MG63 (cell line): ENCODE results near the gene CTXND1. TPM values are rescaled to one million over a fixed set of nuclear protein-coding genes. Genes with fewer than 3 reads are reported as not detected.
"Not testable (repeated sequence)": the region's sequence is repeated elsewhere in the genome, so short reads cannot be mapped to it uniquely, and the experiment has no call there.

Experiments used
- DNase-seq: peaks from one replicate; pipeline ENCODE4 v3.0.0-alpha.2; 2020
- H3K27me3 ChIP-seq: fragments of 250-450 bp; sonication (Bioruptor Pico); 2 replicates; pipeline ENCODE4 v1.5.1; 2020; ENCODE audit warnings: mild to moderate bottlenecking, moderate library complexity
- H3K36me3 ChIP-seq: fragments of 250-450 bp; sonication (Bioruptor Pico); 2 replicates; pipeline ENCODE4 v1.5.1; 2020; ENCODE audit warnings: mild to moderate bottlenecking, moderate library complexity
- H3K4me3 ChIP-seq: fragments of 250-450 bp; sonication (Bioruptor Pico); 2 replicates; pipeline ENCODE4 v1.5.1; 2020; ENCODE audit warnings: mild to moderate bottlenecking, moderate library complexity
- H3K9me3 ChIP-seq: fragments of 250-450 bp; sonication (Bioruptor Pico); 2 replicates; pipeline ENCODE4 v1.5.1; 2020; ENCODE audit warnings: mild to moderate bottlenecking, moderate library complexity
- total RNA-seq: library from RNA; depleted of rRNA; stranded (reverse); fragments of >200 nt; shearing (Covaris generic); gene quantifications from 2 replicates; pipeline ENCODE4 v1.2.3, GENCODE V29; 2014; ENCODE audit warnings: low replicate concordance

The CTXND1 gene
- total RNA-seq, 1 experiment from 2014 or later: not detected

DNA sequence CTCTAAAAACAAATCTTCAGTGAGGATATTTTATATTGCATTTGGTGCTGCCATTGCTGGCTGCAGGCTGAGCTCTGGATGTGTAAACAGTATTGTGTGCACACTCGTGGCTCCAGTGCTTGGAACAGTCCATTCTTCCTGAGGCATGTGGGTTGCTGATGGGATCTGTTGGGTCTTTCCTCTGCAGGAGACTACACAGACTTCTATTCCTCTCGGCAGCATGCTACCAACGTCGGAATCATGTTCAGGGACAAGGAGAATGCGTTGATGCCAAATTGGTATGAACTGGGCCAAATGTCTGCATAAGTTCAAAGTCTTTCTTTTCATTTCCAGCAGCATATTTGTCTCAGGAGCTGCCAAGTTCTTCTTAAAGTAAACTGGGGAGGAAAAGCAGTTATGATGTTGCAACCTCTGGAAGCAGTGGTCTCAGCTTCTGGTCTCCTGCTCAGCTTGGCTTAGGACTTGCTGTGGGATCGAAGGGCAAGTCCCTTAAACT lies 89.9 kb downstream of the CTXND1 start:
- Histone ChIP-seq H3K27me3 (no peaks in the 10 kb centered on the region), H3K36me3 (peaks cover 59% of the 10 kb centered on the region), H3K4me3 (no peak overlapping the region), H3K9me3 (no peaks in the 10 kb centered on the region)
- DNase-seq: no peak

GRCh38 chr15:80161468-80162016 lies 90.5 kb downstream of the CTXND1 start:
- Histone ChIP-seq H3K4me3 (no peak overlapping the region), H3K36me3 (peaks cover 61% of the 10 kb centered on the region), H3K9me3 (no peaks in the 10 kb centered on the region), H3K27me3 (no peaks in the 10 kb centered on the region)
- no peak for DNase-seq

DNA sequence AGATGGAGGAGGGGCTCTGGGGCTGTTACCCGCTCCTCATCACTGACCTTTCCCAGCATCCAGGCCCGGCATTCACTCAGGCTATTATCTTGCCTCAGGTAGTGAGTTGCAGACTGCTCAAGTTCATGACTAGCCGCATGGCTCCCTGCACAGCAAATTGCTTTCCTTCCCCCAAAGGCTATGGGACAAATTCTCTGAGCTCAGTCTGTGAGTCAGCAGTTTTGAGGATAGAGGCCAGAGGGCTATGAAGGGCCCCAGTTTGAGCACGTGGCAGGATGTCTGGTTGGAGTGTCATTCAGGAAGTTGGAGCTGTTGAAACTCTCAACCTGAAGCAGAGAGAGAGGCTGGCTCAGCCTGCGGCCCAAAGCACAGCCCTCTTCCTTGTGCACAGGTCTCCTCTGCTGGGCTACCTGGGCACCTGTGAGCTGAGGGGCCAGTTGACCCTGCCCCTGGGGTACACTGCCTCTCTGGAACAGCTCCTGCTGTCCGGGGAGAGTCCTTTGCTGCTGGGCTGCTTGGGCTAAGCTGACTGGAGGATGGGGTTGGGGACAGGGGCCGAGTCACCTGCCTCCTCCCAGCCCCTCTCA lies 91.3 kb downstream of the CTXND1 start:
- Histone ChIP-seq H3K4me3 (no peak overlapping the region), H3K27me3 (no peaks in the 10 kb centered on the region), H3K9me3 (no peaks in the 10 kb centered on the region), H3K36me3 (peaks cover 62% of the 10 kb centered on the region)
- peak; percentile 92 for DNase-seq

- Histone ChIP-seq H3K9me3 (no peaks in the 10 kb centered on the region), H3K4me3 (no peak overlapping the region), H3K36me3 (peaks cover 68% of the 10 kb centered on the region), H3K27me3 (no peaks in the 10 kb centered on the region)
- peak; percentile 92 for DNase-seq
Observed at GRCh38 chr15:80159811-80160569, 92.0 kb downstream of the CTXND1 start.

DNA sequence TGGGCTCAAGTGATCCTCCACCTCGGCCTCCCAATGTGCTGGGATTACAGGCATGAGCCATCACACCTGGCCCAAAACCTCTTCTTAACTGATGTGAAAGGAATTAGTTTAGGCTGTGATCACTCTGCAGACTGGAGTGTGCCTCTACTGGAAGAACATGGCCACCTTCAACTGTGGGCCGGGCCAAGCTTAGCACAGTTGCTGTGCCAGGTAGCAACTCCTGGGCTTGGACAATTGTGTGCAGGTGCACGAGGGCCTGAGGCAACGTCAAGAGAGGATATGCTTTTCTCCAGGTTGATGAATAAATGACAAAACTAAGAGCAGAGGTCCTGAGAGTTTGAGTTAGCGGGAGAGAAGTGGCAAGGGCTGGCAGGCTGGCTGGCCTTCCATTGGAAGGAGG lies 92.7 kb downstream of the CTXND1 start:
- Histone ChIP-seq H3K4me3 (no peak overlapping the region), H3K27me3 (no peaks in the 10 kb centered on the region), H3K36me3 (peaks cover 70% of the 10 kb centered on the region), H3K9me3 (no peaks in the 10 kb centered on the region)
- DNase-seq: no peak

DNA sequence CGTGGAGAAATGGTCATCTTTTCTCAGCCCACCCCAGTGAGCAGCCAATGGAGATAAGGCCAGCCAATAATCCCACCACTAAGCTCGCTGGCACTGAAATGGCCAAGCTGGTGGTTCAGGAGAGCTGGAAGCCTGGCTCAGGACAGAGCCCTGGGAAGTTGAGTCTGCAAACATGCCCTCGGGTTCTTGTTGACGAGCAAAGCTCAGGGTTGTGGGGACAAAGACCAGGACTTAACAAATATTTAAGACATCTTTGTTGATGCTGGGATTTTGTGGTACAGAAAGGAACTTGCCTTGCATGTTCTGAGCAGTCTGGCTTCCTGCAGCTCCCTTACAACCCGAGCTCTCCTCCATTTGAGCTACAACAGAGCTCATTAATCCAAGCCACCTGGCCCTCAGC lies 94.8 kb downstream of the CTXND1 start:
- DNase-seq: no peak
- Histone ChIP-seq H3K4me3 (no peak overlapping the region), H3K36me3 (peaks cover 54% of the 10 kb centered on the region), H3K27me3 (no peaks in the 10 kb centered on the region), H3K9me3 (no peaks in the 10 kb centered on the region)

DNA sequence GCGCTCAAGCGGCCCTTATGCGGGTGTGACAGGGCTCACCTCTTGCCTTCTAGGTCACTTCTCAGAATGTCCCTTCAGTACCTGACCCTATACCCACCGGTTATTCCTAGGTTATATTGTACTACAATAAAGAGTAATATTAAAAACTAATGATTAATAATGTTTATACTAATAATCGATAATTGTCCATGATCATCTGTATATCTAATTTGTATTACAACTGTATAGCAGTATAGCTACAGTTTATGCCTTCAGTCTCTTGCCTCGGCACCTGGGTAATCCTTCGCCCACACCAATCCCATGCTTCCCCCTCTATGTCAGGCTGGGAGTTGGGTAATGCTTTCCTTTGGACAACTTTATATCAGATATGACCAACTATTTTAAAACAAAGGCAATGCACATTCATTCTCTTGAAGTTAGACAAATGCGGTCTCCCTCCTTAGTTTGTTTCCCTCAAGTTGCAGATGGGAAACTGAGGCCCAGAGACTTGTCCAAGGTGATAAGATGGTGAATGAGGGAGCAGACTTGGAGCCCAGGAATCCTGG lies 95.8 kb downstream of the CTXND1 start:
- DNase-seq: no peak
- Histone ChIP-seq H3K4me3 (no peak overlapping the region), H3K36me3 (peaks cover 47% of the 10 kb centered on the region)

DNA sequence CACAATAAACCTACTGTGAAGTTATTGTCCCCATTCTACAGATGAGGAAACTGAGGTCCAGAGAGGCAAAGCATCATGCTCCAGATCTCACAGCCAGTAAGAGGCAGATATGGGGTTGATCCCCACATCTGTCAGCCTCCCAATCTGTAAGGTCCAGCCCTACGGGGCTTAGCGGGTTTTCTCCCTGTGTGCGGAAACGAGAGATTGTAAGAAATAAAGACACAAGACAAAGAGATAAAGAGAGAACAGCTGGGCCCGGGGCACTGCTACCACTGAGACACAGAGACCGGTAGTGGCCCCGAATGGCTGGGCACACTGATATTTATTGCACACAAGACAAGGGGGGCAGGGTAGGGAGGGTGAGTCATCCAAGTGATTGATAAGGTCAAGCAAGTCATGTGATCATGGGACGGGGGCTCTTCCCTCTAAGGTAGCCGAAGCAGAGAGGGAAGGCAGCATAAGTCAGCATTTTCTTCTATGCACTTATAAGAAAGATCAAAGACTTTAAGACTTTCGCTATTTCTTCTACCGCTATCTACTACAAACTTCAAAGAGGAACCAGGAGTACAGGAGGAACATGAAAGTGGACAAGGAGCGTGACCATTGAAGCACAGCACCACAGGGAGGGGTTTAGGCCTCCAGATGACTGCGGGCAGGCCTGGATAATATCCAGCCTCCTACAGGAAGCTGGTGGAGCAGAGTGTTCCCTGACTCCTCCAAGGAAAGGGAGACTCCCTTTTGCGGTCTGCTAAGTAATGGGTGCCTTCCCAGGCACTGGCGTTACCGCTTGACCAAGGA lies 96.4 kb downstream of the CTXND1 start:
- peak; percentile 56 for DNase-seq
- H3K9me3 ChIP-seq, H3K4me3 ChIP-seq, H3K27me3 ChIP-seq: not testable (repeated sequence)
- H3K36me3 ChIP-seq: peaks cover 42% of the 10 kb centered on the region

More for the DNA sequence above, 95.8 kb downstream of the CTXND1 start:
- Histone ChIP-seq H3K27me3 (no peaks in the 10 kb centered on the region), H3K9me3 (no peaks in the 10 kb centered on the region)

- no peak for DNase-seq
- H3K36me3 ChIP-seq: peaks cover 36% of the 10 kb centered on the region
- no peaks in the 10 kb centered on the region for H3K9me3 ChIP-seq
- no peak overlapping the region for H3K4me3 ChIP-seq
- no peaks in the 10 kb centered on the region for H3K27me3 ChIP-seq
Observed at GRCh38 chr15:80155001-80155377, 97.0 kb downstream of the CTXND1 start.

- Histone ChIP-seq H3K27me3 (no peaks in the 10 kb centered on the region), H3K36me3 (peaks cover 30% of the 10 kb centered on the region), H3K4me3 (no peak overlapping the region; the same call in 1 of the 2 replicates), H3K9me3 (no peaks in the 10 kb centered on the region)
- DNase-seq: no peak
Observed at GRCh38 chr15:80154336-80154735, 97.7 kb downstream of the CTXND1 start.

DNA sequence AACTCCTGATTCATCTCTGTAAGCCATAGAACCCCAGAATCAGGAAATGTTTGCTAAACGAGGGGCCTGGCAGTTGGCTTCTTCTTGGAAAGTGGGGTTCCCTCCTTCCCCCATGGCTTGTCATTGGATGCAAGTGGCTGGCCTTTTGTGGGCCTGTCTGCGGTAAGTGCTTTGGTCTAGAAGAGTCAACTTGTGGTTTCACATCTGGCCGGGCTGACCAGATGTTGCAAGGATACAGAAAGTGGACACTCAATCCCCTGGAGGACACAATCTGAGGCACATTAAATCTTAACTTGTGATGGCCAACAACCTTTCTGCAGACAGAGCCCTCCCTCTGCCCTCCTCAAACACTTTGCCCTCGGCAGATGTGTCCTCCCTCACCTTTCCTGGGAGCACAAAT lies 98.1 kb downstream of the CTXND1 start:
- Histone ChIP-seq H3K9me3 (no peaks in the 10 kb centered on the region), H3K36me3 (peaks cover 28% of the 10 kb centered on the region), H3K27me3 (no peaks in the 10 kb centered on the region), H3K4me3 (peak overlapping the region; percentile 92)
- no peak for DNase-seq

GRCh38 chr15:80152896-80153876 lies 98.8 kb downstream of the CTXND1 start, which contains the start of gene FAH:
FAH (plus strand) TSS chr15:80152999; CDS start chr15:80153055, 56 bp downstream.
- H3K9me3 ChIP-seq: no peaks in the 10 kb centered on the region
- no peaks in the 10 kb centered on the region for H3K27me3 ChIP-seq
- H3K36me3 ChIP-seq: peaks cover 24% of the 10 kb centered on the region
- H3K4me3 ChIP-seq: peak within 1 kb of the TSS; percentile 92
- peak; percentile 46 for DNase-seq

GRCh38 chr15:80152180-80152895 lies 99.7 kb downstream of the CTXND1 start:
- Histone ChIP-seq H3K27me3 (no peaks in the 10 kb centered on the region), H3K4me3 (peak overlapping the region; percentile 92), H3K9me3 (no peaks in the 10 kb centered on the region), H3K36me3 (peaks cover 18% of the 10 kb centered on the region)
- peak; percentile 99 for DNase-seq

DNA sequence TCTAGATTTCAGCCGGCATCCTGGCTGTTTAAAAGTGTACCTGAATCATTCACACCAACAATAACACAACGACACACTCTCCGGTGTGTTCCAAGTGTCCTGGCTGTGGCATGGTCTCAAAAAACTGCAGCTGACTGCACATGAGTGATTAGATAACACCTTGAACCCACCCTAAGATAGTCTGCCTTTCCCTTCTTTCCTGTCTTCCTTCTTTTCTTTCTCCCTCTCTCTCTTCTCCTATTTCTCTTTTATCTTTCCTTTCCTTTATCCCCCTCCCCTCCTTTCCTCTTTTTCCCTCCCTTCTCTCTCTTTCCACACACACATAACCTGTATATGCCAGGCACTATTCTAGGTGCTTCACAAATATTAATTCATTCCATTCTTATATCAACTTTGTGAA lies 100.4 kb downstream of the CTXND1 start:
- Histone ChIP-seq H3K36me3 (peaks cover 15% of the 10 kb centered on the region), H3K4me3 (peak overlapping the region; percentile 49), H3K27me3 (no peaks in the 10 kb centered on the region), H3K9me3 (no peaks in the 10 kb centered on the region)
- DNase-seq: no peak

DNA sequence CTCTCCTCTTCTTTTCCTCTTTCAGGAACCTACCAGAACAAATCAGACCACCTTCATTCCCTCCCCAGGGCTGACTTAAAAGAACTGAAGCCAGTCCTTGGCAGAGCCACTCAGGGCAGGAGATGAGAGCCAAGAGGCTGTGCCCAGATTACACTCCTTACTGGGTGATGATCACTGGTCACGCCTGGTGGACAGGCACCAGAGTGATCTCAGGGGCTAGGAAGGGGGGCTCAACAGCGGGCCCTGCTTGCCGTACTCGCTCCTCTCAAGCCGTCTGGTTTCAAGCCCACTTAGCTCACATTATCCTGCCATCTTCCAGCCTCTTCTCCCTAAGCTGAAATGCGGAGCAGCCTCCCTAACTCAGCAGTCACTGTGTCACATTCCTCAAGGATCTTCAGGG lies 100.9 kb downstream of the CTXND1 start:
- peaks cover 15% of the 10 kb centered on the region for H3K36me3 ChIP-seq
- no peak for DNase-seq

More for the DNA sequence above, 100.9 kb downstream of the CTXND1 start:
- Histone ChIP-seq H3K9me3 (no peaks in the 10 kb centered on the region), H3K27me3 (no peaks in the 10 kb centered on the region), H3K4me3 (no peak overlapping the region)
